Skin epidermis (tissue), 12 donors: Measurements from ENCODE around the gene GRAMD1B.

Experiments used
- H3K27ac ChIP-seq, 21 experiments: fragments of 200-600 bp; sonication (generic) in 11 of 21; one replicate each; pipeline ENCODE4 v1.5.0; 2020; ENCODE audit warnings: mild to moderate bottlenecking in 3 of 21, inconsistent platforms in 2 of 21, moderate library complexity in 2 of 21
- H3K4me3 ChIP-seq, 7 experiments: fragments of 200-600 bp; sonication (generic) in 2 of 7; one replicate each; pipeline ENCODE4 v1.5.0; 2020; ENCODE audit warnings: inconsistent platforms in 2 of 7, mild to moderate bottlenecking in 2 of 7, moderate library complexity in 1 of 7

GRAMD1B gene

GRCh38 chr11:123523539-123523938 is 93.5 kb downstream of the GRAMD1B start:
- Histone ChIP-seq H3K27ac (no peak overlapping the region), H3K4me3 (no peak overlapping the region)

- Histone ChIP-seq H3K4me3 (no peak overlapping the region), H3K27ac (no peak overlapping the region)
Observed at GRCh38 chr11:123525097-123525496, 95.0 kb downstream of the GRAMD1B start.

- peak overlapping the region in 1 of 7 experiments; percentile 20 for H3K4me3 ChIP-seq
- H3K27ac ChIP-seq: no peak overlapping the region
Observed at GRCh38 chr11:123525511-123525918, 95.4 kb downstream of the GRAMD1B start.

- Histone ChIP-seq H3K4me3 (peak overlapping the region in 1 of 7 experiments; percentile 20), H3K27ac (no peak overlapping the region)
Observed at GRCh38 chr11:123526027-123526805, 96.1 kb downstream of the GRAMD1B start.

GRCh38 chr11:123526918-123527317 is 96.8 kb downstream of the GRAMD1B start:
- H3K27ac ChIP-seq: no peak overlapping the region
- H3K4me3 ChIP-seq: no peak overlapping the region

- no peak overlapping the region for H3K27ac ChIP-seq
- H3K4me3 ChIP-seq: no peak overlapping the region
Observed at GRCh38 chr11:123527526-123527925, 97.5 kb downstream of the GRAMD1B start.

- Histone ChIP-seq H3K4me3 (no peak overlapping the region), H3K27ac (no peak overlapping the region)
Observed at GRCh38 chr11:123527947-123528346, 97.9 kb downstream of the GRAMD1B start.

- no peak overlapping the region for H3K27ac ChIP-seq
Observed at GRCh38 chr11:123531325-123531724, 101.3 kb downstream of the GRAMD1B start.

GRCh38 chr11:123532131-123532530 is 102.1 kb downstream of the GRAMD1B start:
- Histone ChIP-seq H3K4me3 (no peak overlapping the region), H3K27ac (no peak overlapping the region)

More at GRCh38 chr11:123531325-123531724, 101.3 kb downstream of the GRAMD1B start:
- no peak overlapping the region for H3K4me3 ChIP-seq

GRCh38 chr11:123535401-123535800 is 105.3 kb downstream of the GRAMD1B start:
- no peak overlapping the region for H3K4me3 ChIP-seq
- no peak overlapping the region for H3K27ac ChIP-seq

- Histone ChIP-seq H3K4me3 (no peak overlapping the region), H3K27ac (peak overlapping the region in 1 of 21 experiments; percentile 10)
Observed at GRCh38 chr11:123536690-123537437, 106.8 kb downstream of the GRAMD1B start.

- no peak overlapping the region for H3K4me3 ChIP-seq
- no peak overlapping the region for H3K27ac ChIP-seq
Observed at GRCh38 chr11:123537726-123538125, 107.7 kb downstream of the GRAMD1B start.

GRCh38 chr11:123543797-123544196 is 113.7 kb downstream of the GRAMD1B start:
- H3K27ac ChIP-seq: peak overlapping the region in 4 of 21 experiments; percentile 17 to 40 (median 33)
- H3K4me3 ChIP-seq: no peak overlapping the region

- H3K27ac ChIP-seq: peak overlapping the region in 1 of 21 experiments; percentile 17
Observed at GRCh38 chr11:123544631-123545375, 114.7 kb downstream of the GRAMD1B start.

GRCh38 chr11:123545726-123546270 is 115.7 kb downstream of the GRAMD1B start:
- Histone ChIP-seq H3K4me3 (no peak overlapping the region), H3K27ac (peak overlapping the region in 1 of 21 experiments; percentile 12)

More at GRCh38 chr11:123544631-123545375, 114.7 kb downstream of the GRAMD1B start:
- no peak overlapping the region for H3K4me3 ChIP-seq

- Histone ChIP-seq H3K4me3 (no peak overlapping the region), H3K27ac (no peak overlapping the region)
Observed at GRCh38 chr11:123546515-123546914, 116.4 kb downstream of the GRAMD1B start.

- Histone ChIP-seq H3K4me3 (no peak overlapping the region), H3K27ac (no peak overlapping the region)
Observed at GRCh38 chr11:123547180-123547579, 117.1 kb downstream of the GRAMD1B start.

- Histone ChIP-seq H3K4me3 (no peak overlapping the region), H3K27ac (no peak overlapping the region)
Observed at GRCh38 chr11:123548774-123549173, 118.7 kb downstream of the GRAMD1B start.

GRCh38 chr11:123549926-123550917 is 120.2 kb downstream of the GRAMD1B start:
- H3K4me3 ChIP-seq: no peak overlapping the region
- H3K27ac ChIP-seq: no peak overlapping the region
